ENCODE measurements around the gene TULP4. TPM values are rescaled to one million over a fixed set of nuclear protein-coding genes. Genes with fewer than 3 reads are reported as not detected.
A peak's percentile ranks its signal among the peaks of the same experiment; 100 is the strongest.

Gene TULP4
- polyA plus RNA-seq, 2 of the 4 experiments (the other 2 are of a cell fraction): 5.0 to 10.6 TPM

GRCh38 chr6:158517038-158517437, 204.8 kb downstream of the TULP4 start:
- CTCF ChIA-PET: interaction anchor here (1.1 to 3.3 kb wide), 2 partner anchors 13 to 296 kb away, joined by 3 to 12 read pairs; no protein-coding TSS in a partner anchor
- H3K4me1 ChIP-seq: peaks cover 12% of the 10 kb centered on the region; the same call in 2 of the 3 replicates
- DNase-seq (ENCODE audit: low read depth in 1 of 2, low spot score in 1 of 2) (no peak), ATAC-seq (no peak), FAIRE-seq (no peak)
- H3K4me3 ChIP-seq: no peak overlapping the region
- H3K4me2 ChIP-seq: no peak overlapping the region
- POLR2A ChIA-PET: no interaction called here
- H3K9me3 ChIP-seq: no peaks in the 10 kb centered on the region
- no peak for TF ChIP-seq KDM5A (IDR thresholded peaks at IDR 0.05)
- WGBS (ENCODE audit: missing lambda C conversion rate): 91% methylated on average over 8 of the region's 8 CpGs
- no peak overlapping the region for H3K27ac ChIP-seq

- Histone ChIP-seq H3K9me3 (no peaks in the 10 kb centered on the region), H3K4me1 (peaks cover 12% of the 10 kb centered on the region; the same call in 2 of the 3 replicates), H3K27ac (peak overlapping the region in 1 of 2 experiments; percentile 69; a peak in 1 of 6 replicates), H3K4me3 (peak overlapping the region; percentile 43), H3K4me2 (peak overlapping the region; percentile 85)
- no peak for FAIRE-seq
- TF ChIP-seq NPAS2 (CRISPR knock-in tag; IDR thresholded peaks at IDR 0.05; ENCODE audit: borderline replicate concordance): no peak
- TF ChIP-seq ZC3H11A (IDR thresholded peaks at IDR 0.05): no peak
- no peak for TF ChIP-seq RCOR1 (IDR thresholded peaks at IDR 0.05; ENCODE audit: low read depth, low read length)
- no peak for TF ChIP-seq USF2 (IDR thresholded peaks at IDR 0.05)
- TF ChIP-seq BHLHE40 (IDR thresholded peaks at IDR 0.05; ENCODE audit: low read depth, low read length): no peak
- no peak for TF ChIP-seq CTCF (IDR thresholded peaks at IDR 0.05)
- ATAC-seq: no peak; a peak in 2 of 6 replicates
- ChIA-PET POLR2A (no interaction called here), CTCF (interaction anchor here (1.1 to 3.3 kb wide), 2 partner anchors 14 to 296 kb away, joined by 3 to 12 read pairs; no protein-coding TSS in a partner anchor)
- WGBS (ENCODE audit: missing lambda C conversion rate): 89% methylated on average over 4 of the region's 5 CpGs
- no peak for DNase-seq (ENCODE audit: low read depth in 1 of 2, low spot score in 1 of 2)
Observed at GRCh38 chr6:158517581-158517980, 205.3 kb downstream of the TULP4 start.

GRCh38 chr6:158518191-158519127, 206.2 kb downstream of the TULP4 start:
- peak; percentile 92 to 95 for ATAC-seq
- Histone ChIP-seq H3K4me3 (peak overlapping the region; percentile 43), H3K4me2 (peak overlapping the region; percentile 85), H3K4me1 (peaks cover 12% of the 10 kb centered on the region; the same call in 2 of the 3 replicates), H3K27ac (peak overlapping the region; percentile 62 to 69), H3K9me3 (no peaks in the 10 kb centered on the region)
- no peak for FAIRE-seq
- ChIA-PET POLR2A (interaction anchor here (1.1 kb wide), 1 partner anchor 218 kb away, joined by 3 read pairs; no protein-coding TSS in a partner anchor), CTCF (interaction anchor here (0.6 to 2.9 kb wide), 10 partner anchors 10 to 305 kb away, joined by 3 to 17 read pairs (median 3); no protein-coding TSS in a partner anchor)
- peak; percentile 70 to 72 for DNase-seq (ENCODE audit: low read depth in 1 of 2, low spot score in 1 of 2)
- WGBS (ENCODE audit: missing lambda C conversion rate): 2% methylated on average over 18 of the region's 18 CpGs
- TF ChIP-seq ATOH8 (CRISPR knock-in tag; IDR thresholded peaks at IDR 0.05; ENCODE audit: low read depth) (no peak), CTCF (IDR thresholded peaks at IDR 0.05) (peak; percentile 58), SREBF2 (IDR thresholded peaks at IDR 0.05) (no peak), BHLHE40 (IDR thresholded peaks at IDR 0.05; ENCODE audit: low read depth, low read length) (no peak), HOXB13 (CRISPR knock-in tag; IDR thresholded peaks at IDR 0.05; ENCODE audit: low read depth) (no peak), MAX (IDR thresholded peaks at IDR 0.05) (peak; percentile 40; the same call in 1 of the 2 replicates), RAD21 (conservative IDR thresholded peaks at IDR 0.05 in 1 of 2, IDR thresholded peaks at IDR 0.05 in 1 of 2) (peak; percentile 50 to 58), SMC3 (IDR thresholded peaks at IDR 0.05) (peak; percentile 63), ZFP36 (IDR thresholded peaks at IDR 0.05; ENCODE audit: borderline replicate concordance, partially characterized antibody) (no peak), REST (IDR thresholded peaks at IDR 0.05) (no peak), HDAC2 (IDR thresholded peaks at IDR 0.05) (no peak), USF2 (IDR thresholded peaks at IDR 0.05) (no peak), FOSL2 (IDR thresholded peaks at IDR 0.05) (no peak), FOSL2 (CRISPR knock-in tag; IDR thresholded peaks at IDR 0.05) (peak; percentile 48; the same call in 1 of the 2 replicates)
